Skeletal muscle tissue (tissue), 5 donors: Measurements from ENCODE around the gene AACS. TPM values are rescaled to one million over a fixed set of nuclear protein-coding genes. Genes with fewer than 3 reads are reported as not detected.

Experiments used
- H3K27ac ChIP-seq: one replicate; pipeline ENCODE4 v1.7.0; 2013; ENCODE audit warnings: mild to moderate bottlenecking, low read depth, low read length, inconsistent platforms
- H3K27me3 ChIP-seq, 3 donors: one replicate each; pipeline ENCODE4 v1.7.0; 2013; ENCODE audit warnings: low read length in 3 of 3; ENCODE audit not compliant: control insufficient read depth in 3 of 3, insufficient read depth in 3 of 3
- H3K36me3 ChIP-seq, 3 donors: one replicate each; pipeline ENCODE4 v1.7.0; 2013; ENCODE audit warnings: low read length in 3 of 3; ENCODE audit not compliant: control insufficient read depth in 3 of 3, insufficient read depth in 3 of 3
- H3K4me1 ChIP-seq, 3 donors: one replicate each; pipeline ENCODE4 v1.7.0; 2013; ENCODE audit warnings: low read length in 3 of 3, mild to moderate bottlenecking in 3 of 3; ENCODE audit not compliant: control insufficient read depth in 3 of 3, insufficient read depth in 3 of 3
- H3K4me3 ChIP-seq, 3 donors: one replicate each; pipeline ENCODE4 v1.7.0; 2013; ENCODE audit warnings: low read length in 3 of 3
- H3K9ac ChIP-seq, 3 donors: one replicate each; pipeline ENCODE4 v1.7.0; 2013; ENCODE audit warnings: low read length in 3 of 3, mild to moderate bottlenecking in 3 of 3, moderate library complexity in 2 of 3, low read depth in 1 of 3
- H3K9me3 ChIP-seq, 3 donors: one replicate each; pipeline ENCODE4 v1.7.0; 2013; ENCODE audit warnings: low read length in 3 of 3; ENCODE audit not compliant: control insufficient read depth in 3 of 3
- small RNA-seq: library from RNA; depleted of rRNA; stranded (forward); fragments of <200 nt; gene quantifications from one replicate; pipeline ENCODE3, GENCODE V24; 2014
- total RNA-seq: library from RNA; depleted of rRNA; stranded (reverse); fragments of >200 nt; gene quantifications from one replicate; pipeline ENCODE4 v1.2.3, GENCODE V29; 2014
- donor health status: Osteomylitis.

AACS gene
- total RNA-seq, 1 donor from 2014 or later = 19.3 TPM

- Histone ChIP-seq H3K27me3 (peaks cover 53 to 64% (median 58%) of the 10 kb centered on the region in 3 donors), H3K36me3 (no peaks in the 10 kb centered on the region), H3K9me3 (no peaks in the 10 kb centered on the region), H3K27ac (no peak overlapping the region), H3K4me3 (no peak overlapping the region), H3K9ac (no peak overlapping the region), H3K4me1 (peaks cover 3 to 9% (median 9%) of the 10 kb centered on the region in 3 donors)
Observed at GRCh38 chr12:125191361-125192087, 126.3 kb downstream of the AACS start.

DNA sequence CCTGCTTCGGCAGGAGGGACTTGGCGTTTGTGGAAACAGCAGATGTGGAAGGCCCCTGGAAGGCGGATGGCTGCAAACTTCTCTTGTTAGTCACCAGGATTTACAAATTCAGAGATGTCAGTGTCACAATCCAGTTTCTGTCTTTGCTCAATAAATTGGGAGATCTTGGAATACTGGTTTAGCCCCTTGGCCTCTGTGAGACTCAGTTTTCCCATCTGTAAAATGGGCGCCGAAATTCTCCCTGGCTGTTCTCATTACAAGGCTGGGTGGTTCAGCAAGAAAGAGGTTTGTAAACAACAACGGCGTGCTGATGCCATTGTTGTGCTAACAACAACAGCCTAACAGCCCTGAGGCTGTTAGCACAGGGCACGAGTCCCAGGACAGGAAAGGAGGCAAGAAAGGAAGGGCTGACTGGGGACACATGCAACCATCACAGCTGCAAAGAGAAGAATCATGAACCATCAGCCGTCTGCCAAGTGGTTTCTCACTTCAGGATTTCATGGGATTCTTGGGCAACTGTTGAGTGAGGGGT is 127.5 kb downstream of the AACS start:
- Histone ChIP-seq H3K4me3 (no peak overlapping the region), H3K9me3 (no peaks in the 10 kb centered on the region), H3K9ac (no peak overlapping the region), H3K27ac (no peak overlapping the region), H3K4me1 (peaks cover 0 to 4% (median 4%) of the 10 kb centered on the region in 3 donors), H3K27me3 (peaks cover 47 to 54% (median 53%) of the 10 kb centered on the region in 3 donors), H3K36me3 (no peaks in the 10 kb centered on the region)

Small RNA genes lying within 50 kb of the gene (small RNA-seq; reads per million reads assigned to genes)
- not detected for gene AC122688.1

Other genes with a start within 250 kb of the AACS start
- 5.2 TPM for gene SCARB1, start 201.6 kb upstream of the AACS start, total RNA-seq
- 1,198 TPM for gene UBC, start 150.8 kb upstream of the AACS start, total RNA-seq
- 8.9 TPM for gene DHX37, start 76.3 kb upstream of the AACS start, total RNA-seq
- gene BRI3BP, start 71.8 kb upstream of the AACS start, total RNA-seq = 4.2 TPM
- gene TMEM132B, start 121.0 kb downstream of the AACS start, total RNA-seq = 1.6 TPM